Measurements from ENCODE around the gene MCTP1.

- TF ChIP-seq, protein P1, sequence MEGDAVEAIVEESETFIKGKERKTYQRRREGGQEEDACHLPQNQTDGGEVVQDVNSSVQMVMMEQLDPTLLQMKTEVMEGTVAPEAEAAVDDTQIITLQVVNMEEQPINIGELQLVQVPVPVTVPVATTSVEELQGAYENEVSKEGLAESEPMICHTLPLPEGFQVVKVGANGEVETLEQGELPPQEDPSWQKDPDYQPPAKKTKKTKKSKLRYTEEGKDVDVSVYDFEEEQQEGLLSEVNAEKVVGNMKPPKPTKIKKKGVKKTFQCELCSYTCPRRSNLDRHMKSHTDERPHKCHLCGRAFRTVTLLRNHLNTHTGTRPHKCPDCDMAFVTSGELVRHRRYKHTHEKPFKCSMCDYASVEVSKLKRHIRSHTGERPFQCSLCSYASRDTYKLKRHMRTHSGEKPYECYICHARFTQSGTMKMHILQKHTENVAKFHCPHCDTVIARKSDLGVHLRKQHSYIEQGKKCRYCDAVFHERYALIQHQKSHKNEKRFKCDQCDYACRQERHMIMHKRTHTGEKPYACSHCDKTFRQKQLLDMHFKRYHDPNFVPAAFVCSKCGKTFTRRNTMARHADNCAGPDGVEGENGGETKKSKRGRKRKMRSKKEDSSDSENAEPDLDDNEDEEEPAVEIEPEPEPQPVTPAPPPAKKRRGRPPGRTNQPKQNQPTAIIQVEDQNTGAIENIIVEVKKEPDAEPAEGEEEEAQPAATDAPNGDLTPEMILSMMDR (optimal IDR thresholded peaks at IDR 0.05 in 1 of 3, IDR thresholded peaks at IDR 0.05 in 1 of 3, conservative IDR thresholded peaks at IDR 0.05 in 1 of 3; ENCODE audit: extremely low read depth in 1 of 3, insufficient read depth in 2 of 3, low read length in 3 of 3), result no peak
- no peak for TF ChIP-seq EZH2 (IDR thresholded peaks at IDR 0.05; ENCODE audit: low read length)
Measured at GRCh38 chr5:94870511-94871183, 414.2 kb downstream of the MCTP1 start.
